ENCODE measurements around the gene CDH11.

Gene CDH11

DNA sequence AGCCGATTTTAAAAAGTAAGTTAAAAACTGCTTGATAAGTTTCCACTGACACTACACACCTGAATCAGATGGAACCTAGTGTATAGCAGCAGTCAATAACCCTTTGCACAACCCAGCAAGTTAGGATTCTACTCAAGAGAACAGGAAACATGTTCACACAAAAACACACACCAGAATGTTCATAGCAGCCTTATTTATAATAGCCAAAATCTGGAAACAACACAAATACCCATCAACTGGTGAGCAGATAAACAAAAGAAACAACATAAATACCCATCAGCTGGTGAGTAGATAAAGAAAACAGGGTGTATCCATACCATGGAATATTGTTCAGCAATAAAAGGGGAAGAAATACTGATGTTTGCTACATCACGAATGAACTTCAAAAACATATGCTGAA is 2.7 kb upstream of the CDH11 start:
- Histone ChIP-seq H3K4me3 (ENCODE audit: low read length, poor library complexity, severe bottlenecking) (no peak overlapping the region), H3K9me3 (ENCODE audit: insufficient read depth, low read depth, low read length) (no peaks in the 10 kb centered on the region), H3K9me2 (replicated peaks; ENCODE audit: low read depth, low read length) (no peaks in the 10 kb centered on the region), H3K27me3 (ENCODE audit: insufficient read depth, low read length, poor library complexity, severe bottlenecking) (no peaks in the 10 kb centered on the region), H2AFZ (ENCODE audit: low read length) (no peak overlapping the region), H3K4me1 (ENCODE audit: insufficient read depth, low read length, poor library complexity, severe bottlenecking) (no peaks in the 10 kb centered on the region), H3K9ac (ENCODE audit: low read depth, low read length, poor library complexity, severe bottlenecking) (no peak overlapping the region), H3F3A (ENCODE audit: low read depth) (no peaks in the 10 kb centered on the region), H3K36me3 (ENCODE audit: insufficient read depth, low read length) (no peaks in the 10 kb centered on the region), H4K20me1 (ENCODE audit: insufficient read depth, low read length, poor library complexity, severe bottlenecking) (no peaks in the 10 kb centered on the region), H3K4me2 (ENCODE audit: low read depth, low read length, poor library complexity, severe bottlenecking) (no peak overlapping the region), H3K79me2 (ENCODE audit: insufficient read depth, low read length) (no peaks in the 10 kb centered on the region)
- TF ChIP-seq, protein P1, sequence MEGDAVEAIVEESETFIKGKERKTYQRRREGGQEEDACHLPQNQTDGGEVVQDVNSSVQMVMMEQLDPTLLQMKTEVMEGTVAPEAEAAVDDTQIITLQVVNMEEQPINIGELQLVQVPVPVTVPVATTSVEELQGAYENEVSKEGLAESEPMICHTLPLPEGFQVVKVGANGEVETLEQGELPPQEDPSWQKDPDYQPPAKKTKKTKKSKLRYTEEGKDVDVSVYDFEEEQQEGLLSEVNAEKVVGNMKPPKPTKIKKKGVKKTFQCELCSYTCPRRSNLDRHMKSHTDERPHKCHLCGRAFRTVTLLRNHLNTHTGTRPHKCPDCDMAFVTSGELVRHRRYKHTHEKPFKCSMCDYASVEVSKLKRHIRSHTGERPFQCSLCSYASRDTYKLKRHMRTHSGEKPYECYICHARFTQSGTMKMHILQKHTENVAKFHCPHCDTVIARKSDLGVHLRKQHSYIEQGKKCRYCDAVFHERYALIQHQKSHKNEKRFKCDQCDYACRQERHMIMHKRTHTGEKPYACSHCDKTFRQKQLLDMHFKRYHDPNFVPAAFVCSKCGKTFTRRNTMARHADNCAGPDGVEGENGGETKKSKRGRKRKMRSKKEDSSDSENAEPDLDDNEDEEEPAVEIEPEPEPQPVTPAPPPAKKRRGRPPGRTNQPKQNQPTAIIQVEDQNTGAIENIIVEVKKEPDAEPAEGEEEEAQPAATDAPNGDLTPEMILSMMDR (conservative IDR thresholded peaks at IDR 0.05; ENCODE audit: low read length): no peak
- no peak for TF ChIP-seq EZH2phosphoT487 (IDR thresholded peaks at IDR 0.05; ENCODE audit: borderline replicate concordance)

DNA sequence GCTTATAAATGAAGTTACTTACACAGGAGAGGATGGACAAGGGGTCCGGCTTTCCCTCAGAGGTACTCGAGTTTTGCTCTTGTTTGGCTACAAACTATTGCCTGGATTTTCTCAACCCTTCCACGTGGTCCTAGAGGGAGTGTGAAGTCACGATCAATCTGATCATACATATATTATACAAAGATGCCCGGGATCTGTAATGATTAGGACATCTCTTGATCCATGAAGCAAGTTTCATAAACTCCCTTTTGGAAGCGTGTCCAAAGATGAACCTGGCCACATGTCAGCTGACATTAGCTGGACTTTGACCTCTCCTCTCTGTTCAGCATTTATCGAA is 2.3 kb upstream of the CDH11 start:
- Histone ChIP-seq H3F3A (ENCODE audit: low read depth) (no peaks in the 10 kb centered on the region), H4K20me1 (ENCODE audit: insufficient read depth, low read length, poor library complexity, severe bottlenecking) (no peaks in the 10 kb centered on the region), H3K36me3 (ENCODE audit: insufficient read depth, low read length) (no peaks in the 10 kb centered on the region), H3K4me1 (ENCODE audit: insufficient read depth, low read length, poor library complexity, severe bottlenecking) (no peaks in the 10 kb centered on the region), H3K9me2 (replicated peaks; ENCODE audit: low read depth, low read length) (no peaks in the 10 kb centered on the region), H3K9ac (ENCODE audit: low read depth, low read length, poor library complexity, severe bottlenecking) (no peak overlapping the region), H3K9me3 (ENCODE audit: insufficient read depth, low read depth, low read length) (no peaks in the 10 kb centered on the region), H3K27me3 (ENCODE audit: insufficient read depth, low read length, poor library complexity, severe bottlenecking) (no peaks in the 10 kb centered on the region), H3K4me3 (ENCODE audit: low read length, poor library complexity, severe bottlenecking) (no peak overlapping the region), H3K79me2 (ENCODE audit: insufficient read depth, low read length) (no peaks in the 10 kb centered on the region), H3K4me2 (ENCODE audit: low read depth, low read length, poor library complexity, severe bottlenecking) (no peak overlapping the region), H2AFZ (ENCODE audit: low read length) (no peak overlapping the region)
- TF ChIP-seq EZH2phosphoT487 (IDR thresholded peaks at IDR 0.05; ENCODE audit: borderline replicate concordance): no peak
- TF ChIP-seq, protein P1 (conservative IDR thresholded peaks at IDR 0.05; ENCODE audit: low read length): no peak

DNA sequence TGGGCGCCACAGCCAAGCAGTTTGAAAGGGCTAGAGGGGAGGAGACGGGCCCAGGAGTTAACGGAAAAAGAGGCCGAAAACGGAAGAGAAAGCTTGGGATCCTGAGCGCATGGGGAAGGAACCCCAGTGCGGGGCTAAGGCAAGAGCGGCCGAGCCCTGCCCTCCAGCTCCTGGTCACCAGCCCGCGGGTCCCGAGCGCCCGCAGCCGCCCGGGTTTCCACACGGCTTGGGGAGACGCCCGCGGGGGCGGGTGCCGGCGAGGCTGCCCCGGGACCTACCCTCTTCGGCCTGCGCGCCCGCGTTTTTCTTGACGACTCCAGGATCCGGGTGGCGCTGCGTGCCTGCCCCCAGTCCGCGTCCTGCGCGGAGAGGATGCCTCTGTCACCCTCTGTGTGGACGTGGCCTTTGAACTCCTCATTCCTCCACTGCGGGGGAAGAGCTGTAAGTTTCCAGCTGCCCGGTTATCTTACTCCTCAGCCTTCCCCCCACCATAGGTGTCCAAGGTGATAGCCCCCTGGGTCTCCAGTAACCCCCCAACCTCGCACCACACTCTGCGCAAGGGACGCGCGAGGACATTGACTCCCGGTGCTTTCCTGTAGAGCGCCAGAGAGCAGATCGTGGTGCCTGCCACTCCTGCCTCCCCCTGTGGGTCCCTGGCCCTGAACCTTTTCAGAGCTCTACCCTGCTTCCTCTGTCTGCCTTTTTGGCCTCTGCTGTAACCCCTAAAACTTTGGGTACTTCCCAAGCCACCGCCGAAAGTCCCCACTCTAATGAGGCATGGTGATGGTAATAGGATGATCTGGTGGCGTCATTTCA is 1.7 kb upstream of the CDH11 start:
- Histone ChIP-seq H2AFZ (ENCODE audit: low read length) (no peak overlapping the region), H3K9ac (ENCODE audit: low read depth, low read length, poor library complexity, severe bottlenecking) (no peak overlapping the region), H3K27me3 (ENCODE audit: insufficient read depth, low read length, poor library complexity, severe bottlenecking) (no peaks in the 10 kb centered on the region), H3K79me2 (ENCODE audit: insufficient read depth, low read length) (no peaks in the 10 kb centered on the region), H3K9me3 (ENCODE audit: insufficient read depth, low read depth, low read length) (no peaks in the 10 kb centered on the region), H3K4me1 (ENCODE audit: insufficient read depth, low read length, poor library complexity, severe bottlenecking) (no peaks in the 10 kb centered on the region), H3K36me3 (ENCODE audit: insufficient read depth, low read length) (no peaks in the 10 kb centered on the region), H3K4me2 (ENCODE audit: low read depth, low read length, poor library complexity, severe bottlenecking) (no peak overlapping the region), H3K4me3 (ENCODE audit: low read length, poor library complexity, severe bottlenecking) (no peak overlapping the region), H3K9me2 (replicated peaks; ENCODE audit: low read depth, low read length) (no peaks in the 10 kb centered on the region), H4K20me1 (ENCODE audit: insufficient read depth, low read length, poor library complexity, severe bottlenecking) (no peaks in the 10 kb centered on the region), H3F3A (ENCODE audit: low read depth) (no peaks in the 10 kb centered on the region)
- TF ChIP-seq, protein P1 (conservative IDR thresholded peaks at IDR 0.05; ENCODE audit: low read length): no peak
- no peak for TF ChIP-seq EZH2phosphoT487 (IDR thresholded peaks at IDR 0.05; ENCODE audit: borderline replicate concordance)

Measured in Loucy (cell line).